Measurements from ENCODE around the gene IDH3G. TPM values are rescaled to one million over a fixed set of nuclear protein-coding genes. Genes with fewer than 3 reads are reported as not detected.
A peak's percentile ranks its signal among the peaks of the same experiment; 100 is the strongest.

IDH3G gene
- total and polyA plus RNA-seq, 2 experiments from 2014 or later: 41.4 to 49.0 TPM

DNA sequence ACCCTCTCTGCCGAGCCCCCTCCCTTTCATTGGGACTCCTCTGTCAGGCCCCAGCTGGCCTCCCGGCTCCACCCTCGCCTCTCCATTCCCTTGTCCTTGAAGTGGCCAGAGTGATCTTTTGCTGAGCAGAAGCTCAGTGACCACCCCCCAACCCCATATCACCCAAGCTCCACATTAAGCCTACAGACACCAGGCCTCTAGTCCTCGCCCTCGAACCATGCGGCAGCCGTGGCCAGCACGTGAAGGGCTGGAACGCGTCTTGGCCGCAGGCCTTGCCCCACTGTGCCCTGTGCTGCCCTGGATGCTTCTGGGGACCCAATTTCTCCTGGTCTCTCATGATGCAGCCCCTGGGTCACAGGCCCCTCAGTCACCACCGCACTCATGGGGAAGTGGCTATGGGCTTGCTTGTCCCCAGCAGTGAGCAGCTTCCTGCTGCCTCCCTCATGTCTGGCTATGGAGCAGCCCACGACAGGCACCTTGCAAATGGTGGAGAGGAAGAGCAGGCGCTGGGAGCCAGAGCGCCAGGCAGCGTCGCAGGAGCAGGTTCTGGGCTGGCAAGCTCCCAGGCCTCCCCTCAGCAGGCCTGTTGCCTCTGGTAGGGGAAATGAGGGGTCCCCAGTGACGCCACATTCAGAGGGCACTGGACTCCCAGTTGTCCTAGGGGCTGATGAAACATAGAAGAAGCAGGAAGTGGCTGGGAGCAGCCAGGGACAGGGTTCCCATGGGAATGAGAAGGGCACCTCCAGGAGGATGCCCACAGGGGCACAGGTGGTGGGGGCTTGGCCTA lies 14.1 kb downstream of the IDH3G start (continued):
- no peak for TF ChIP-seq ZNF462 (CRISPR knock-in tag; IDR thresholded peaks at IDR 0.05)
- TF ChIP-seq JUNB (IDR thresholded peaks at IDR 0.05; ENCODE audit: unreplicated experiment): no peak

- Mint-ChIP-seq H3K9me3 (no peaks in the 10 kb centered on the region), H3K36me3 (ENCODE audit: low read depth) (no peaks in the 10 kb centered on the region), H3K4me3 (no peak overlapping the region), H3K4me1 (peaks cover 7% of the 10 kb centered on the region; the same call in 2 of the 3 replicates), H3K27ac (no peak overlapping the region), H3K27me3 (ENCODE audit: insufficient read depth, low read depth, poor library complexity) (peaks cover 8% of the 10 kb centered on the region)
- Histone ChIP-seq H3K27me3 (ENCODE audit: insufficient read depth) (no peaks in the 10 kb centered on the region), H3K27ac (ENCODE audit: low read depth) (no peak overlapping the region), H3K4me2 (no peak overlapping the region), H3K36me3 (ENCODE audit: insufficient read depth) (no peaks in the 10 kb centered on the region), H3K4me3 (no peak overlapping the region), H4K20me1 (replicated peaks; ENCODE audit: insufficient read depth) (no peaks in the 10 kb centered on the region), H3F3A (replicated peaks; ENCODE audit: low read depth) (no peaks in the 10 kb centered on the region), H2AFZ (no peak overlapping the region), H3K4me1 (ENCODE audit: insufficient read depth) (no peaks in the 10 kb centered on the region), H3K9me2 (ENCODE audit: insufficient read depth) (no peaks in the 10 kb centered on the region), H3K79me2 (replicated peaks; ENCODE audit: insufficient read depth) (no peaks in the 10 kb centered on the region)
- DNase-seq (ENCODE audit: low spot score) (no peak), ATAC-seq (peak; percentile 24)
- no peak for TF ChIP-seq STAT1 (IDR thresholded peaks at IDR 0.05; ENCODE audit: unreplicated experiment)
- TF ChIP-seq CTCF (conservative IDR thresholded peaks at IDR 0.05; ENCODE audit: low read depth in 2 of 2): peak; percentile 13 to 34; a peak in 2 of 4 replicates
Measured at GRCh38 chrX:153778684-153779101, 15.5 kb downstream of the IDH3G start.
